ENCODE measurements around the gene TECPR2. TPM values are rescaled to one million over a fixed set of nuclear protein-coding genes. Genes with fewer than 3 reads are reported as not detected.
A peak's percentile ranks its signal among the peaks of the same experiment; 100 is the strongest.

The TECPR2 gene
- total RNA-seq, 2 donors from 2014 or later, result 7.0 to 51.4 TPM

- ATAC-seq (no peak), DNase-seq (no peak)
- H3K4me1 ChIP-seq, result peaks cover 10% of the 10 kb centered on the region
- peaks cover 11 to 30% of the 10 kb centered on the region in 2 donors for H3K36me3 ChIP-seq (replicated peaks in 1 of 2; ENCODE audit: insufficient read depth in 1 of 2, low read depth in 2 of 2)
- H3K27ac ChIP-seq, result no peak overlapping the region
- intact Hi-C loops (cut with DNase I), result no loop called here
- TF ChIP-seq POLR2A (IDR thresholded peaks at IDR 0.05) (no peak), CTCF (IDR thresholded peaks at IDR 0.05) (no peak)
- H3K27me3 ChIP-seq, result no peaks in the 10 kb centered on the region
- H3K4me3 ChIP-seq, result no peak overlapping the region
- H3K9me3 ChIP-seq, result no peaks in the 10 kb centered on the region
- 82 to 92% methylated on average over 3 of the region's 3 CpGs for WGBS, 2 donors
These were observed 6.5 kb upstream of the TECPR2 start for GRCh38 chr14:102356280-102356679.

GRCh38 chr14:102359341-102359740 lies 3.4 kb upstream of the TECPR2 start:
- DNase-seq (no peak), ATAC-seq (no peak)
- no peak overlapping the region for H3K4me3 ChIP-seq
- peaks cover 11 to 27% of the 10 kb centered on the region in 2 donors for H3K36me3 ChIP-seq (replicated peaks in 1 of 2; ENCODE audit: insufficient read depth in 1 of 2, low read depth in 2 of 2)
- intact Hi-C loops (cut with DNase I), result no loop called here
- H3K4me1 ChIP-seq, result peaks cover 23% of the 10 kb centered on the region
- TF ChIP-seq POLR2A (IDR thresholded peaks at IDR 0.05) (no peak), CTCF (IDR thresholded peaks at IDR 0.05) (no peak)
- 71 to 93% methylated on average over 2 of the region's 2 CpGs for WGBS, 2 donors
- no peak overlapping the region for H3K27ac ChIP-seq
- H3K27me3 ChIP-seq, result no peaks in the 10 kb centered on the region
- no peaks in the 10 kb centered on the region for H3K9me3 ChIP-seq

GRCh38 chr14:102360388-102360787 lies 2.4 kb upstream of the TECPR2 start:
- H3K4me3 ChIP-seq, result no peak overlapping the region
- H3K9me3 ChIP-seq, result no peaks in the 10 kb centered on the region
- H3K27ac ChIP-seq, result no peak overlapping the region
- H3K36me3 ChIP-seq (replicated peaks in 1 of 2; ENCODE audit: insufficient read depth in 1 of 2, low read depth in 2 of 2), result peaks cover 6 to 18% of the 10 kb centered on the region in 2 donors
- 95 to 100% methylated on average over 3 of the region's 3 CpGs for WGBS, 2 donors
- H3K27me3 ChIP-seq, result no peaks in the 10 kb centered on the region
- ATAC-seq (no peak), DNase-seq (no peak)
- intact Hi-C loops (cut with DNase I), result no loop called here
- TF ChIP-seq CTCF (IDR thresholded peaks at IDR 0.05) (no peak), POLR2A (IDR thresholded peaks at IDR 0.05) (no peak)
- H3K4me1 ChIP-seq, result peaks cover 23% of the 10 kb centered on the region

- DNase-seq (no peak), ATAC-seq (peak; percentile 1)
- peaks cover 23% of the 10 kb centered on the region for H3K4me1 ChIP-seq
- no peaks in the 10 kb centered on the region for H3K9me3 ChIP-seq
- peak overlapping the region; percentile 71 to 90 (median 82) for H3K27ac ChIP-seq
- H3K27me3 ChIP-seq, result no peaks in the 10 kb centered on the region
- intact Hi-C loops (cut with DNase I), result no loop called here
- no peak for TF ChIP-seq POLR2A (IDR thresholded peaks at IDR 0.05)
- TF ChIP-seq CTCF (IDR thresholded peaks at IDR 0.05), result no peak
- peaks cover 0 to 8% of the 10 kb centered on the region in 2 donors for H3K36me3 ChIP-seq (replicated peaks in 1 of 2; ENCODE audit: insufficient read depth in 1 of 2, low read depth in 2 of 2)
- 7 to 11% methylated on average over 3 to 4 of the region's 4 CpGs for WGBS, 2 donors
- H3K4me3 ChIP-seq, result peak overlapping the region; percentile 18 to 87
These were observed 657 bp upstream of the TECPR2 start for GRCh38 chr14:102362084-102362483.

- WGBS, 2 donors, result 4 to 6% methylated on average over 14 to 15 of the region's 53 CpGs
- no peak for TF ChIP-seq CTCF (IDR thresholded peaks at IDR 0.05)
- no peak for TF ChIP-seq POLR2A (IDR thresholded peaks at IDR 0.05)
These were observed 622 bp downstream of the TECPR2 start for GRCh38 chr14:102363182-102363943.

More at GRCh38 chr14:102363182-102363943, 622 bp downstream of the TECPR2 start:
- Histone ChIP-seq H3K36me3 (replicated peaks in 1 of 2; ENCODE audit: insufficient read depth in 1 of 2, low read depth in 2 of 2) (peaks cover 0 to 6% of the 10 kb centered on the region in 2 donors), H3K27me3 (no peaks in the 10 kb centered on the region), H3K4me1 (peaks cover 23% of the 10 kb centered on the region), H3K9me3 (no peaks in the 10 kb centered on the region), H3K27ac (peak overlapping the region; percentile 71 to 90 (median 82)), H3K4me3 (peak overlapping the region; percentile 81 to 87)
- intact Hi-C loops (cut with DNase I), result no loop called here
- DNase-seq, result peak in 1 of 4 donors; percentile 33
- peak; percentile 38 for ATAC-seq

All from body of pancreas (tissue), 4 donors.